ENCODE measurements around the gene COPRS.
"Not testable (repeated sequence)": the region's sequence is repeated elsewhere in the genome, so short reads cannot be mapped to it uniquely, and the experiment has no call there.

DNA sequence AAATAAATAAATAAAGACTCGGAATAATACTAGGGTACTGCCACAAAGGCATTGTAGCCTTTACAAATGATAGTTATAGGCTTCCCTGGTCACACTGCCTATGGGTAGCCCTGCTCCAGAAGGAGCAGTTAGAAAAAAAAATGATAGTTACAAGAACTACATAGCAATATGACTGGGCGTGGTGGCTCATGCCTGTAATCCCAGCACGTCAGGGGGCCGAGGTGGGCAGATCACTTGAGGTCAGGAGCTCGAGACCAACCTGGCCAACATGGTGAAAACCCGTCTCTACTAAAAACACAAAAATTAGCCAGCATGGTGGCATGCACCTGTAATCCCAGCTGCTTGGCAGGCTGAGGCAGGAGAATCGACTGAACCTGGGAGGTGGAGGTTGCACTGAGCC is 40.2 kb downstream of the COPRS start:
- TF ChIP-seq ZNF121 (CRISPR knock-in tag; IDR thresholded peaks at IDR 0.05); SIN3A (IDR thresholded peaks at IDR 0.05; ENCODE audit: borderline replicate concordance, low read depth, low read length); POLR2AphosphoS5 (IDR thresholded peaks at IDR 0.05; ENCODE audit: low read depth, low read length); SP2 (CRISPR knock-in tag; IDR thresholded peaks at IDR 0.05); POLR2AphosphoS2 (IDR thresholded peaks at IDR 0.05; ENCODE audit: low read depth, low read length); GPBP1L1 (CRISPR knock-in tag; IDR thresholded peaks at IDR 0.05); FOSL2 (CRISPR knock-in tag; IDR thresholded peaks at IDR 0.05); BRCA1 (CRISPR knock-in tag; IDR thresholded peaks at IDR 0.05): not testable (repeated sequence)
- TF ChIP-seq, protein P1, sequence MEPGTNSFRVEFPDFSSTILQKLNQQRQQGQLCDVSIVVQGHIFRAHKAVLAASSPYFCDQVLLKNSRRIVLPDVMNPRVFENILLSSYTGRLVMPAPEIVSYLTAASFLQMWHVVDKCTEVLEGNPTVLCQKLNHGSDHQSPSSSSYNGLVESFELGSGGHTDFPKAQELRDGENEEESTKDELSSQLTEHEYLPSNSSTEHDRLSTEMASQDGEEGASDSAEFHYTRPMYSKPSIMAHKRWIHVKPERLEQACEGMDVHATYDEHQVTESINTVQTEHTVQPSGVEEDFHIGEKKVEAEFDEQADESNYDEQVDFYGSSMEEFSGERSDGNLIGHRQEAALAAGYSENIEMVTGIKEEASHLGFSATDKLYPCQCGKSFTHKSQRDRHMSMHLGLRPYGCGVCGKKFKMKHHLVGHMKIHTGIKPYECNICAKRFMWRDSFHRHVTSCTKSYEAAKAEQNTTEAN (CRISPR knock-in tag; conservative IDR thresholded peaks at IDR 0.05) = not testable (repeated sequence)
- TF ChIP-seq, protein P2, sequence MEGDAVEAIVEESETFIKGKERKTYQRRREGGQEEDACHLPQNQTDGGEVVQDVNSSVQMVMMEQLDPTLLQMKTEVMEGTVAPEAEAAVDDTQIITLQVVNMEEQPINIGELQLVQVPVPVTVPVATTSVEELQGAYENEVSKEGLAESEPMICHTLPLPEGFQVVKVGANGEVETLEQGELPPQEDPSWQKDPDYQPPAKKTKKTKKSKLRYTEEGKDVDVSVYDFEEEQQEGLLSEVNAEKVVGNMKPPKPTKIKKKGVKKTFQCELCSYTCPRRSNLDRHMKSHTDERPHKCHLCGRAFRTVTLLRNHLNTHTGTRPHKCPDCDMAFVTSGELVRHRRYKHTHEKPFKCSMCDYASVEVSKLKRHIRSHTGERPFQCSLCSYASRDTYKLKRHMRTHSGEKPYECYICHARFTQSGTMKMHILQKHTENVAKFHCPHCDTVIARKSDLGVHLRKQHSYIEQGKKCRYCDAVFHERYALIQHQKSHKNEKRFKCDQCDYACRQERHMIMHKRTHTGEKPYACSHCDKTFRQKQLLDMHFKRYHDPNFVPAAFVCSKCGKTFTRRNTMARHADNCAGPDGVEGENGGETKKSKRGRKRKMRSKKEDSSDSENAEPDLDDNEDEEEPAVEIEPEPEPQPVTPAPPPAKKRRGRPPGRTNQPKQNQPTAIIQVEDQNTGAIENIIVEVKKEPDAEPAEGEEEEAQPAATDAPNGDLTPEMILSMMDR (CRISPR knock-in tag; IDR thresholded peaks at IDR 0.05) = not testable (repeated sequence)
- TF ChIP-seq, protein P3, sequence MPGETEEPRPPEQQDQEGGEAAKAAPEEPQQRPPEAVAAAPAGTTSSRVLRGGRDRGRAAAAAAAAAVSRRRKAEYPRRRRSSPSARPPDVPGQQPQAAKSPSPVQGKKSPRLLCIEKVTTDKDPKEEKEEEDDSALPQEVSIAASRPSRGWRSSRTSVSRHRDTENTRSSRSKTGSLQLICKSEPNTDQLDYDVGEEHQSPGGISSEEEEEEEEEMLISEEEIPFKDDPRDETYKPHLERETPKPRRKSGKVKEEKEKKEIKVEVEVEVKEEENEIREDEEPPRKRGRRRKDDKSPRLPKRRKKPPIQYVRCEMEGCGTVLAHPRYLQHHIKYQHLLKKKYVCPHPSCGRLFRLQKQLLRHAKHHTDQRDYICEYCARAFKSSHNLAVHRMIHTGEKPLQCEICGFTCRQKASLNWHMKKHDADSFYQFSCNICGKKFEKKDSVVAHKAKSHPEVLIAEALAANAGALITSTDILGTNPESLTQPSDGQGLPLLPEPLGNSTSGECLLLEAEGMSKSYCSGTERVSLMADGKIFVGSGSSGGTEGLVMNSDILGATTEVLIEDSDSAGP (CRISPR knock-in tag; IDR thresholded peaks at IDR 0.05; ENCODE audit: borderline replicate concordance) = not testable (repeated sequence)

All from HepG2 (cell line).